ENCODE measurements around the gene PI4K2A.
A peak's percentile ranks its signal among the peaks of the same experiment; 100 is the strongest.

Gene PI4K2A

GRCh38 chr10:97640174-97640867, at the start of gene PI4K2A:
PI4K2A (plus strand) TSS chr10:97640671; CDS start chr10:97640743, 72 bp downstream.
- peak; percentile 99 for DNase-seq

DNA sequence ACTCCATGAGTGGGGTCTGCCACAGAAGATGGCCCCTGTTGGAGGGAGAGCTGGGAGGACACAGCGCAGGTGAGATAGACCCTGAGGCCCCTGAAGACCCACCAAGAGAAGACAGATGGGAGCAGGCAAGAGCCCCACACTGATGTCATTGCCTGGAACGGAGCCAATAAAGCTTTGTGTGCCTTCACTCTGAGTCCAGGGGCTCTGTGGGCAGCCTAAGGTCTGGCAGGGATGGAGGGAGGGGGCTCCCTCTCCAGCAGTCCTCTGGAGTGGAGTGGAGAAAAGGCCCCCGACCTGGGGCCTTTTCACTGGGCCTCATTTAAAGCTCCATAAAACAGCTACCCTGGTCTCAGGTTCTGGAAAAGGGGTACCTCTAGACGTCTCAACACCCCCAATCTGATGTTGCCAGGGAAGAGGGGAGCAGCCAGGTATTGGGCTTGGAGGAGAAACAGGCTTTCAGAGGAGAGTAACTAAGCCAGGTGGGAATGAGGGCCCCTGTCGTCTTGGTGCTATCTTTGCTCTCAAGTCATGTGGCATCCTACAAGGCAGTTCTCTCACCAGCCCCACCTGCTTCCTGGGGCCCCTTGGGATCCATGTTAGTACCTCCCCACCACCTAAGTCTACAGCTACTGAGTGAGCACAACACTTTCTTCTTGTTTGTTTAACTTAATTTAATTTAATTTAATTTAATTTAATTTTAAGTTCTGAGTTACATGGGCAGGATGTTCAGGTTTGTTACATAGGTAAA, 49.5 kb upstream of the PI4K2A start:
- no peak for DNase-seq

- no peak for DNase-seq
Measured at GRCh38 chr10:97593421-97593820, 47.0 kb upstream of the PI4K2A start.

DNA sequence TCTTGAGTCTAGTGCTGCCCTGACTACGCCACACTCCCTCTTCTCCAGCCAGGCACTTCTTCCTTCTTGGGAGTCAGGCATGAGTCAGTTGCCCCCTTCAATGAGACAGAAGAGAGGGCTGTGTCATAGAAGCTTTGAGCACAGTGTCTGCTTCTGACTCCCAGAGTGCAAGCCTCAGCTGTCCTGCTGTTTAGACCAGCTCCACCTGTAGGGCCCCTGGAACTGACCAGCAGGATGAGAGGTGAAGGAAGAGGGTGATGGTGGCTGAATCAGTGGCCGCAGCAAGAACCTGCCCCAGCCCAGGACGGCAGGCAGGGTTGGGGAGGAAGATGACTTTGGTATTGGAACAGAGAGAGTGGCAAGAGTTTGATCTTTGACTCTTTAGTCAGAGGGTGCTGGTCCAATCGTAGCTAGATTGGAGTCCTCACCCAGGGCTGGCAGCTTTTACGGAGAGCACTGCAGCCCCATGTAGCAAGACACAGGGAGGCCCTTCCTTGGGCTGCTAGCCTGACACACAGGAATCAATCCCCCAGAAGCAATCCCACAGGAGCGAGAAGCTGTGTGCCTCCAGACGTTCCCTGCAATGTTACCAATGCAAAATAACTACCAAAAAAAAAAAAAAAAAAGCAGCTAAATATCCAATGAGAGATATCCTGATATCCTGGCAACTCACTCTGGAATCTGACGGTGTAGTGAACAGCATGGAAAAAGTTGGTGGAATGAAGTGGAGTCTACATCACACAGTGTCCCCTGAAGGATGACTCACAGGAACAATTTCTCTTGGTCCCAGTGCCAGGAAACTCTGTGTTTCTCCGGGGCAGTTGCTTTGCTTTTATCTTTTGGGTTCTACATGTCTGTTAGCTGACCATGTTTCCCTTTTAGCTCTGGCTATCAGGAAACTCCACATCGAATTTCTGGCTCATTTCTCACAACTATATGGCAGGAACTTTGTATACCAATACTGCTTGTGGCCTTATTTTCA, 44.1 kb upstream of the PI4K2A start:
- no peak for DNase-seq

GRCh38 chr10:97597778-97598177, 42.7 kb upstream of the PI4K2A start:
- no peak for DNase-seq

DNA sequence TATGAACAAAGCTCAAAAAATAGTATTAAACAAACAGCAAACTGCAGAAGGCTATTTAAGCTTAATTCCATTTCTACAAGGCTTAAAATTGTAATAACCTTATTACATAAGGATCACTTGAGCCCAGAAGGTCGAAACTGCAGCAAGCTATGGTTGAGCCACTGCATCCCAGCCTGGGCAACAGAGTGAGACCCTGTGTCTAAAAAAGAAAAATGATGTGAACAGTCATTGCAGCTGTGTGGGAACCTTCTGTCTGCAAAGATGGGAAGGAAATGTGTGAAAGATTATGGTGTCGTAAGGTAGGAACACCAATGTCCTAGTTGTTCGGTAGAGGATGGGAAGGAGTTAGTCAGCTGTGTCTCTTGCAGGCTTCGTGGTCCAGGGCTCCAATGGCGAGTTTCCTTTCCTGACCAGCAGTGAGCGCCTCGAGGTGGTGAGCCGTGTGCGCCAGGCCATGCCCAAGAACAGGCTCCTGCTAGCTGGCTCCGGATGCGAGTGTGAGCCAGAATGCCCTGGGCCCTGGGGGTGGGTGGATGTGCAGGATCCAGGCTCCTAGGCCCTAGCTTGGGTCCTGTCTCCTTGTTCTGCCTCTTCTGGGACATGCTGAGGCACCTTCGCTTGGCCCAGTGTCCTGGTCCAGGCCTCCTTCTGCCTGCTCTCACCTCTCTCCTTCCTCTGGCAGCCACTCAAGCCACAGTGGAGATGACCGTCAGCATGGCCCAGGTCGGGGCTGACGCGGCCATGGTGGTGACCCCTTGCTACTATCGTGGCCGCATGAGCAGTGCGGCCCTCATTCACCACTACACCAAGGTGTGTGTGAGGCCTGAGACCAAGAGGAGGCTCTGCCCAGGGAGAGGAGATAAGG, 41.8 kb upstream of the PI4K2A start:
- DNase-seq: no peak

DNA sequence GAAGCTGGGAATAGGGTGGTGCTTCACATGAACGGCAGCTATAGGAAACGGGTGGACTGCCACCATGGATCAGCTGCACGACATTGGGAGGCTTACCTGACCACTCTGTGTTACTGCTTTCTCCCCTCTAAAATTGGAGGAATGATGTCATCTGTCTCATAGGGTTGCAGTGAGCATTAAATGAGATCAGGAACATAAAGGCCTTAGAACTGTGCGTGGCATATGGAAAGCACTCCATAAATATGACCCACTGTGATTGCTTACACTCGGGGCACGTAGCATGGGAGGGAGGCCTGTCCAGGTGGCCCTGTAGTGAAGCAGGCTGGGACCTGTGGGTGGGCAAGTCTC, 41.2 kb upstream of the PI4K2A start:
- DNase-seq: no peak

DNA sequence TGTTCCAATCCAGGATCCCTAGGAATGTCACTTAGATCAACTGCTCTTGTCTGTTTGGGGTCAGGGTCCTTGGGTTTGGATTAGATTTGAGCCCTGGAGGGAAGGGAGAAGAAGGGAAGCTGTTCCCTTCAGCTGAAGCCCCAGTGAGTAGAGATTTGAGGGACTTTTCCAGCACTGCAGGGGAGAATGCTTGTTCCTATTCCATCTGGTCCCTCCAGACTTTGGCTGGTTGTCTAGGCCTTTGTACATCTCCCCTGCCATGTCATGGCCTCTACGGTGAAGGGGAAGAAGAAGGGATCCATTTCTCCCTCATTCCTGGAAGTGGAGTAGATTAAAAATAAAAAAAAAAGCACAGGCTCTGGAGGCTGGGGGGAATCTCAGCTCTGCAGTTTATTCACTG, 39.9 kb upstream of the PI4K2A start:
- no peak for DNase-seq

GRCh38 chr10:97601268-97602215, 38.9 kb upstream of the PI4K2A start:
- no peak for DNase-seq

GRCh38 chr10:97607095-97607636, 33.3 kb upstream of the PI4K2A start:
- DNase-seq: no peak

- DNase-seq: no peak
Measured at GRCh38 chr10:97608991-97609561, 31.4 kb upstream of the PI4K2A start.

- no peak for DNase-seq
Measured at GRCh38 chr10:97611473-97611872, 29.0 kb upstream of the PI4K2A start.

GRCh38 chr10:97612386-97612785, 28.1 kb upstream of the PI4K2A start:
- DNase-seq: no peak

- no peak for DNase-seq
Measured at GRCh38 chr10:97618285-97618684, 22.2 kb upstream of the PI4K2A start.

DNA sequence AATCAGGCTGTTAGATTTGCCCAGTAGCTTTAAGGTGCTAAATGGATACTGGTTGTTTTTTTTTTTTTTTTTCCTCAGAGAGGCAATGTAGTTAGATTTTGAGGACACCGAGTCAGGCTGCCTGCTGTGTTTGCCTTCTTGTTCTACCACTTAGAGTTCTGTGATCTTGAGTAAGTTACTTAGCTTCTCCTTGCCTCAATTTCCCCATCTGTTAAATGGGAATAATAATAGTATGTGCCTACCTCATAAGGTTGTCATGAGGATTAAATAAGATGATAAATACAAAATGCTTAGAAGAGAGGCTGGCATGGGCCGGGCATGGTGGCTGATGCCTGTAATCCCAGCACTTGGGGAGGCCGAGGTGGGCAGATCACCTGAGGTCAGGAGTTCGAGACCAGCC, 21.7 kb upstream of the PI4K2A start:
- no peak for DNase-seq

GRCh38 chr10:97623277-97623676, 17.2 kb upstream of the PI4K2A start:
- no peak for DNase-seq

GRCh38 chr10:97627731-97628130, 12.7 kb upstream of the PI4K2A start:
- no peak for DNase-seq

DNA sequence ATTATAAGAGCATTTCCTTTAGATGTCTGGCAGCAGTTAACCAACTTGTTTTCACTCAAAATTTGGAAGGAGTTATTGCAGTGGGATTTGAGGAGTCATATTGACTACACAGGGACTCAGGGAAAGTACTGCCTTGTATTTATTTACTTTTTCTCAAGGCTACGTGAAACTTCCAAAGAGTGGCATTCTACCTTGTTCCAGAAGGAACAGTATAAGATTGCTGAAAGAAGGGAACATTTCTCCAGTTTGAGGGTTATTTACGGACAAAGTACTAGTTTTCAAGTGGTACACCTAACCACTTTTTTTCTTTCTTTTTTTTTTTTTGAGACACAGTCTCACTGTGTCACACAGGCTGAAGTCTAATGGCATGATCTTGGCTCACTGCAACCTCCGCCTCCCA, 12.2 kb upstream of the PI4K2A start:
- no peak for DNase-seq

GRCh38 chr10:97629289-97629688, 11.2 kb upstream of the PI4K2A start:
- DNase-seq: no peak

- no peak for DNase-seq
Measured at GRCh38 chr10:97631098-97631497, 9.4 kb upstream of the PI4K2A start.
